ENCODE results near the gene TINAGL1.

The TINAGL1 gene

DNA sequence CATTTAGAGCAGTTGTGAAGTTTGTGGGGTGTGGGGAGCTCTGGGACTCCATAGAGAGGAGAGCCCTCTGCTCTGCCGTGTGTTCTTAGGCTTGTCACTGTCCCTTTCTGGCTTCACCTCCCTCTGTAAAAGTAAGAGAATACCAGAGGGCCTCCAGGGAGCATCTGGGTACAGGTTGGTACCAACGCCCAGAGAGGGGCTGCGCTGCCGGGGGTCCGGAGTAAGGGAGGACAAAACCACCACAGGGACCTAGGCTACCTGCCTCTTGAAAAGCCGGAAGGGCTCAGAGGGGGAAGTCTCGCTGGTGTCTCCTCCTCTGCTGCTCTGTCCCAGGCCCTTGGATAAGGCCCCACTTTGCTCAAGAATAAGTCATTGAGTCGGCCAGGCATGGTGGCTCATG lies 3.1 kb upstream of the TINAGL1 start:
- in situ Hi-C loops (cut with HindIII; ENCODE audit: low pct_ligation_motif_present, low sequenced_read_pairs): no loop called here
- H3K27me3 ChIP-seq (replicated peaks): no peaks in the 10 kb centered on the region
- no peaks in the 10 kb centered on the region for H3K36me3 ChIP-seq (replicated peaks)
- H3K4me3 ChIP-seq (ENCODE audit: low read depth, low read length): no peak overlapping the region
- H3K27ac ChIP-seq: peak overlapping the region; percentile 32
- TF ChIP-seq, protein P1, sequence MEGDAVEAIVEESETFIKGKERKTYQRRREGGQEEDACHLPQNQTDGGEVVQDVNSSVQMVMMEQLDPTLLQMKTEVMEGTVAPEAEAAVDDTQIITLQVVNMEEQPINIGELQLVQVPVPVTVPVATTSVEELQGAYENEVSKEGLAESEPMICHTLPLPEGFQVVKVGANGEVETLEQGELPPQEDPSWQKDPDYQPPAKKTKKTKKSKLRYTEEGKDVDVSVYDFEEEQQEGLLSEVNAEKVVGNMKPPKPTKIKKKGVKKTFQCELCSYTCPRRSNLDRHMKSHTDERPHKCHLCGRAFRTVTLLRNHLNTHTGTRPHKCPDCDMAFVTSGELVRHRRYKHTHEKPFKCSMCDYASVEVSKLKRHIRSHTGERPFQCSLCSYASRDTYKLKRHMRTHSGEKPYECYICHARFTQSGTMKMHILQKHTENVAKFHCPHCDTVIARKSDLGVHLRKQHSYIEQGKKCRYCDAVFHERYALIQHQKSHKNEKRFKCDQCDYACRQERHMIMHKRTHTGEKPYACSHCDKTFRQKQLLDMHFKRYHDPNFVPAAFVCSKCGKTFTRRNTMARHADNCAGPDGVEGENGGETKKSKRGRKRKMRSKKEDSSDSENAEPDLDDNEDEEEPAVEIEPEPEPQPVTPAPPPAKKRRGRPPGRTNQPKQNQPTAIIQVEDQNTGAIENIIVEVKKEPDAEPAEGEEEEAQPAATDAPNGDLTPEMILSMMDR (IDR thresholded peaks at IDR 0.05; ENCODE audit: low read depth, low read length, missing control alignments): no peak
- DNase-seq: no peak

DNA sequence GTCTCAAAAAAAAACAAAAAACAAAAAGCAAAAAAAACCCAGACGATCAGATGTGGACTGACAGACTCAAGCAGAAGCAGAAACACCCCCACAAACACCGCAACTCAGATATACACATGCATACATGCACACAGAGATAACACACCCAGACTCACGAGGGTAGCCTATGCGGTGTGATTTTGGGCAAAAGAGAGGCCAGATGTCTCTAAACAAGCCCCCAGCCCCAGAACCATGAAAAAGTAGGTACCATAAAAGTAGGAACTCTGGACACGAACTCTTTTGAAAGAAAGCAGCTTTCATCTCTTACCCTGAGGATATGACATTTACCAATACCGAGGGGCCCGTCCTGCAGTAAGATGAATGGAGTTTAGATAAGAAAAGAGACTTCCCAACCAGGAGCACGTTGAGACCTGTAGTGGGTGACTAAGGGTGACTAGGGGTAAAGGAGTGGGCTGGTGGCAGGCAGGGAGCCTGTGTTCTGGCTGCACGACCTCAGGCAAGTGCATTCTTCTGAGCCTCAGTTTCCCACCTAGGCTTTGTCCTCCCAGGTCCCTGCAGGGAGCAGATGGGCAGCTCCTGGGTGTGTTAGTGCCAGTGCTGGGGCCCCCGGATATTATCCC lies 1.5 kb upstream of the TINAGL1 start:
- H3K36me3 ChIP-seq (replicated peaks): no peaks in the 10 kb centered on the region
- no peak overlapping the region for H3K4me3 ChIP-seq (ENCODE audit: low read depth, low read length)
- H3K27me3 ChIP-seq (replicated peaks): no peaks in the 10 kb centered on the region
- in situ Hi-C loops (cut with HindIII; ENCODE audit: low pct_ligation_motif_present, low sequenced_read_pairs): no loop called here
- TF ChIP-seq, protein P1 (IDR thresholded peaks at IDR 0.05; ENCODE audit: low read depth, low read length, missing control alignments): no peak
- H3K27ac ChIP-seq: no peak overlapping the region
- no peak for DNase-seq

DNA sequence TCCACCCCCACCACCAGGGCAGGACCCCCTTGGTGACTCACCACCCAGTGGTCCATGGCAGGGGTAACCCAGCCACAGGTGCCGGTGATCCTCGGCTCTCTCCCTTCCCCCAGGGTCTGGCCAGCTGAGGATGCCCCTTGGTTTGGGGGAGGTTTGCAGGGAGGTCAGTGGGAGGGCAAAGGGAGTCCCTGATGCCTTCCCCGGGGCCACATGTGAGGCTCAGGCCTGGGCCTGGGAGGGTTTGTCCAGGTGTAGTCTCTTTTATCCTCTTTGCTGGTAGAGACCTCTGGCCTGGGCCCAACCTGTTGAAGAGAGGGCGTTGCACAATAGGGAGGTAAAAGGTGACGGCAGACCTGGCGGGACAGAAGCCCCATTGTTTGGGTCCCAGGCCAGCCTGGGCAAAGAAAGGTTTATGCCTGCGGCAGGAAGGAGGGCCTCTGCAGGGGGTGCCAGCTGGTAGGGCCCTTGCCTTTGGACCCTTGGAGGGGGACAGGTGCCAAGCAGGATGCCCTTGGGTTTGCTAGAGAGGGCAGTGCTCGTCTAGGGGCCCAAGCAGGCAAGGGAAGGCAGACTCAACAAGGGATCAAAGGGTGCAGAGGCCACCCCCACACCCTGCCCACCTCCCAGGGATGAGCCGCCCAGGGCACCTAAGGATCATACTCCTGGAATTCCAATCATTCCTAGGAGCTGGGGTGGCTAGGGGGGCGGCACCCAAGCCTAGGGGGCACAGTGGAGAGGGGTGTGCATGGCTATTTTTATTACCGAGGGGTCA lies 760 bp upstream of the TINAGL1 start:
- Histone ChIP-seq H3K36me3 (replicated peaks) (no peaks in the 10 kb centered on the region), H3K27ac (no peak overlapping the region), H3K4me3 (ENCODE audit: low read depth, low read length) (no peak overlapping the region), H3K27me3 (replicated peaks) (no peaks in the 10 kb centered on the region)
- in situ Hi-C loops (cut with HindIII; ENCODE audit: low pct_ligation_motif_present, low sequenced_read_pairs): no loop called here
- DNase-seq: no peak
- TF ChIP-seq, protein P1 (IDR thresholded peaks at IDR 0.05; ENCODE audit: low read depth, low read length, missing control alignments): no peak

DNA sequence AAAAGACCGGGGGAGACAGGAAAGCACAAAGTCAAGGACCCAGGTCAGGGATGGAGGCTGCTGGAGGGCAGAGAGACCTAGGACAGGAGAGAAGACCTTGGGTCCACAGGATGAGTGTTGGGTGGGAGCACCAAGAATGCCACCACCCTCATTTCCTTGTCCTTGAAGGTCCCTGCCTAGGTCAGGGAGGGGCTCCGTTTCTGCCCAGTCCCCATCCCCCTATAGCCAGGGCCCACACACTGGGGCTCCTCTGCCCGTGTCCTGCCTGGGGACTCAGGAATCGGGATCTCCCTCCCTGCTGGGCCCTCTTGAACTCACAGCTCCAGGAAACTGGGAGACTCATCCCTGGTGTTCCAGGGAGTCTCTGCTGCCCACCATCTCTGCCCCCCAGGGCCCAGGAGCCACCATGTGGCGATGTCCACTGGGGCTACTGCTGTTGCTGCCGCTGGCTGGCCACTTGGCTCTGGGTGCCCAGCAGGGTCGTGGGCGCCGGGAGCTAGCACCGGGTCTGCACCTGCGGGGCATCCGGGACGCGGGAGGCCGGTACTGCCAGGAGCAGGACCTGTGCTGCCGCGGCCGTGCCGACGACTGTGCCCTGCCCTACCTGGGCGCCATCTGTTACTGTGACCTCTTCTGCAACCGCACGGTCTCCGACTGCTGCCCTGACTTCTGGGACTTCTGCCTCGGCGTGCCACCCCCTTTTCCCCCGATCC lies 584 bp downstream of the TINAGL1 start:
- no peaks in the 10 kb centered on the region for H3K36me3 ChIP-seq (replicated peaks)
- no peaks in the 10 kb centered on the region for H3K27me3 ChIP-seq (replicated peaks)
- no peak overlapping the region for H3K27ac ChIP-seq
- H3K4me3 ChIP-seq (ENCODE audit: low read depth, low read length): peak overlapping the region; percentile 37
- TF ChIP-seq, protein P1 (IDR thresholded peaks at IDR 0.05; ENCODE audit: low read depth, low read length, missing control alignments): no peak
- in situ Hi-C loops (cut with HindIII; ENCODE audit: low pct_ligation_motif_present, low sequenced_read_pairs): no loop called here
- no peak for DNase-seq

DNA sequence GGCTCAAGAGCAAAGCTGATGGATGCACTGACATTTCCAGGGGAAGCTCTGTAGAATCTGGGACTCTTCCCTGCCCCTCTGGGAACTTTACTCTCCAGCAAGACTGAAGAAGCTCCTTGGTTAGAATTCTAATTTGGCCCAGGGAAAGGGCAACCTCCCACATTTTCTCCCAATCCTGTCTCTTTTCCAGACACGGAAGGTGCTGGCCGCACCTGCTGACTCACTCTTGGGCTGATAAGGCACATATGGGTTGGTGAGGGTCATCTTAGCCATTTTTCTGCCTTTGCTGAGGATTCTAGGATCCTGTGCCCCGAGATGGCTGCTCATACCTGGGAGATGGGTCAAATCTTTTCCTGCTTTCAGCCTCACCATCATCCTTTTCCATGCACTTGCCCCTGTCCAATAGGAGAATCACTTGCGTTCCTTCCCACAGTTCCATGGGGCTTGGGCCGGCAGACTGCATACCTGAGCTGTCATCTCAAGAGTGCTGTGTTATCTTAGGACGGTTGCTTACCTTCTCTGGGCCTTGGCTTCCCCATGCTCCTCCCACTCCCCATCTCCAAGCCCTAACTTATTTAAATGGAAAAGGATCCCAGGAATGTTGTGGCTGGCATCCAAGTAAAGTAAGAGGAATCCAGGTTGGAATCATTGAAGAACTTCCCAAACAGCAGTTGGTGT lies 1.3 kb downstream of the TINAGL1 start:
- DNase-seq: no peak
- H3K36me3 ChIP-seq (replicated peaks): no peaks in the 10 kb centered on the region
- TF ChIP-seq, protein P1 (IDR thresholded peaks at IDR 0.05; ENCODE audit: low read depth, low read length, missing control alignments): no peak
- H3K4me3 ChIP-seq (ENCODE audit: low read depth, low read length): peak overlapping the region; percentile 37
- in situ Hi-C loops (cut with HindIII; ENCODE audit: low pct_ligation_motif_present, low sequenced_read_pairs): no loop called here
- no peaks in the 10 kb centered on the region for H3K27me3 ChIP-seq (replicated peaks)
- no peak overlapping the region for H3K27ac ChIP-seq

All from brain microvascular endothelial cell (primary cell).